Measurements from ENCODE around the gene MAPK10. TPM values are rescaled to one million over a fixed set of nuclear protein-coding genes. Genes with fewer than 3 reads are reported as not detected.
A peak's percentile ranks its signal among the peaks of the same experiment; 100 is the strongest.

MAPK10 gene
- total RNA-seq, 1 experiment from 2014 or later = 4.7 TPM

DNA sequence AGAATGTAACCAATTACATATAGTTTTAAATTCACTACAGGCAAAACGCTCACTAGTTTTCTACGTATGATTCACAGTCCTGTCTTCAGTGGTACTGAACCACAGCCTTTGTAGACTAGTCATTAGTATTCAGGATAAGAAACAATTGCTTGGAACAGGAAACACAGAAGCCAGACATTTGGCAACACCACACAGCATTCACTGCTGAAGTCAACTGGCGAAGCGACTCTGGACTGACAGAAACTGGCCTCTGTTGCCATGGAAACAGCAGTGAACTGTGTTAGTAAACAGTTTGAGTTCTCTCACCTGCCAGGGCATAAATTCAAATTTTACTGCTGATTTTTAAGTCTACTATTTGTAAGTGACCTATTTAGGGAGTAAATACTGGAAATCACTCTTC, 57.6 kb downstream of the MAPK10 start:
- no peak overlapping the region for H3K14ac ChIP-seq (ENCODE audit: insufficient read depth, low read length)
- no peaks in the 10 kb centered on the region for H3K9me3 ChIP-seq (ENCODE audit: control insufficient read depth, low read depth, low read length)
- Mint-ChIP-seq H3K27me3 (ENCODE audit: low read depth) (no peaks in the 10 kb centered on the region), H3K27ac (no peak overlapping the region; a peak in 1 of 7 replicates), H3K9me3 (peaks cover 5 to 13% of the 10 kb centered on the region in 2 experiments; a peak in 3 of 5 replicates), H3K36me3 (ENCODE audit: insufficient read depth in 1 of 3, low read depth in 3 of 3) (peaks cover 0 to 9% (median 6%) of the 10 kb centered on the region in 3 experiments; a peak in 3 of 7 replicates), H3K4me3 (no peak overlapping the region), H3K4me1 (peaks cover 5 to 8% of the 10 kb centered on the region in 2 experiments)
- H4K20me1 ChIP-seq (ENCODE audit: control insufficient read depth, insufficient read depth, insufficient read length) = no peaks in the 10 kb centered on the region
- H2BK15ac ChIP-seq (ENCODE audit: low read depth, low read length) = no peak overlapping the region
- no peak overlapping the region for H3K4me2 ChIP-seq (ENCODE audit: insufficient read depth, insufficient read length, low read length)
- no peaks in the 10 kb centered on the region for H3K27me3 ChIP-seq (ENCODE audit: insufficient read depth, low read length)
- no peaks in the 10 kb centered on the region for H3K23me2 ChIP-seq (ENCODE audit: insufficient read length, low read depth, low read length, poor library complexity, severe bottlenecking)
- no CpG with 5 or more reads among the region's 4 CpGs for WGBS (ENCODE audit: extremely low coverage, insufficient read length, low lambda C conversion rate)
- no peak overlapping the region for H3K27ac ChIP-seq (ENCODE audit: insufficient read length, low read depth, low read length)
- H4K5ac ChIP-seq (ENCODE audit: insufficient read length, low read depth, low read length) = no peak overlapping the region
- H2BK12ac ChIP-seq (ENCODE audit: insufficient read length, low read depth, low read length) = no peak overlapping the region
- H3T11ph ChIP-seq (ENCODE audit: low read length) = no peak overlapping the region
- no peak overlapping the region for H2BK5ac ChIP-seq (ENCODE audit: insufficient read length, low read length)
- H2BK120ac ChIP-seq (ENCODE audit: low read depth, low read length, poor library complexity, severe bottlenecking) = no peak overlapping the region
- H2AK5ac ChIP-seq (ENCODE audit: insufficient read length, low read length) = no peak overlapping the region
- TF ChIP-seq, protein P1, sequence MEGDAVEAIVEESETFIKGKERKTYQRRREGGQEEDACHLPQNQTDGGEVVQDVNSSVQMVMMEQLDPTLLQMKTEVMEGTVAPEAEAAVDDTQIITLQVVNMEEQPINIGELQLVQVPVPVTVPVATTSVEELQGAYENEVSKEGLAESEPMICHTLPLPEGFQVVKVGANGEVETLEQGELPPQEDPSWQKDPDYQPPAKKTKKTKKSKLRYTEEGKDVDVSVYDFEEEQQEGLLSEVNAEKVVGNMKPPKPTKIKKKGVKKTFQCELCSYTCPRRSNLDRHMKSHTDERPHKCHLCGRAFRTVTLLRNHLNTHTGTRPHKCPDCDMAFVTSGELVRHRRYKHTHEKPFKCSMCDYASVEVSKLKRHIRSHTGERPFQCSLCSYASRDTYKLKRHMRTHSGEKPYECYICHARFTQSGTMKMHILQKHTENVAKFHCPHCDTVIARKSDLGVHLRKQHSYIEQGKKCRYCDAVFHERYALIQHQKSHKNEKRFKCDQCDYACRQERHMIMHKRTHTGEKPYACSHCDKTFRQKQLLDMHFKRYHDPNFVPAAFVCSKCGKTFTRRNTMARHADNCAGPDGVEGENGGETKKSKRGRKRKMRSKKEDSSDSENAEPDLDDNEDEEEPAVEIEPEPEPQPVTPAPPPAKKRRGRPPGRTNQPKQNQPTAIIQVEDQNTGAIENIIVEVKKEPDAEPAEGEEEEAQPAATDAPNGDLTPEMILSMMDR (conservative IDR thresholded peaks at IDR 0.05) = no peak
- no peak overlapping the region for H3K18ac ChIP-seq (ENCODE audit: insufficient read length, low read depth, low read length)
- no peaks in the 10 kb centered on the region for H3K79me1 ChIP-seq (ENCODE audit: insufficient read depth, low read depth, low read length, poor library complexity, severe bottlenecking)
- no peak overlapping the region for H3K9ac ChIP-seq (ENCODE audit: extremely low read depth, insufficient read length, low read length)
- no peak overlapping the region for H2BK20ac ChIP-seq (ENCODE audit: low read depth, low read length, poor library complexity, severe bottlenecking)
- peak; percentile 31 for DNase-seq
- H4K8ac ChIP-seq (replicated peaks; ENCODE audit: insufficient read length, low read depth, low read length) = no peak overlapping the region
- no peaks in the 10 kb centered on the region for H3K79me2 ChIP-seq (ENCODE audit: insufficient read depth, low read length)
- H3K4ac ChIP-seq (ENCODE audit: low read depth, low read length) = no peak overlapping the region
- H3K4me1 ChIP-seq (ENCODE audit: insufficient read depth, low read length) = no peaks in the 10 kb centered on the region
- H3K23ac ChIP-seq (ENCODE audit: insufficient read length, low read depth, low read length) = no peak overlapping the region
- H4K91ac ChIP-seq (ENCODE audit: insufficient read length, low read depth, low read length) = no peak overlapping the region
- H2AFZ ChIP-seq (ENCODE audit: low read length) = no peak overlapping the region
- no peak overlapping the region for H3K56ac ChIP-seq (ENCODE audit: insufficient read length, low read depth, low read length)
